HFFc6 (cell line): Measurements from ENCODE around the gene PPARG. TPM values are rescaled to one million over a fixed set of nuclear protein-coding genes. Genes with fewer than 3 reads are reported as not detected.
"Not testable (repeated sequence)": the region's sequence is repeated elsewhere in the genome, so short reads cannot be mapped to it uniquely, and the experiment has no call there.

Experiments used
- DNase-seq: peaks from one replicate; pipeline ENCODE4 v3.0.0-alpha.2; 2018
- H3K27ac Mint-ChIP-seq: 2 replicates; pipeline ENCODE4 v1.8.0; 2020; ENCODE audit warnings: mild to moderate bottlenecking, mixed read lengths
- H3K27me3 Mint-ChIP-seq: 2 replicates; pipeline ENCODE4 v1.8.0; 2021; ENCODE audit warnings: mild to moderate bottlenecking, moderate library complexity, mixed read lengths; ENCODE audit not compliant: insufficient read depth
- H3K36me3 Mint-ChIP-seq: 2 replicates; pipeline ENCODE4 v1.8.0; 2021; ENCODE audit warnings: low read depth, mixed read lengths
- H3K4me1 Mint-ChIP-seq: 2 replicates; pipeline ENCODE4 v1.8.0; 2020; ENCODE audit warnings: low read depth, mixed read lengths
- H3K4me3 Mint-ChIP-seq: 2 replicates; pipeline ENCODE4 v1.8.0; 2020; ENCODE audit warnings: mild to moderate bottlenecking, moderate library complexity, mixed read lengths
- H3K9me3 Mint-ChIP-seq: 2 replicates; pipeline ENCODE4 v1.8.0; 2020; ENCODE audit warnings: mild to moderate bottlenecking, mixed read lengths
- total RNA-seq, 6 experiments: library from RNA; stranded (reverse); fragmentation: NEBNext Ultra II Directional; extraction: Animal tissue kit (Norgen Biotek cat#: 25700); gene quantifications; 2 replicates in 1 of 6; 3 replicates in 5 of 6; pipeline ENCODE4 v1.2.3, GENCODE V29; 2021
- TF ChIP-seq, protein P1 (sequence below): fragments of 200-600 bp; sonication (generic); IDR thresholded peaks from 2 replicates; pipeline ENCODE4 v1.5.0; 2021; ENCODE audit warnings: antibody characterized with exemption, mild to moderate bottlenecking

The PPARG gene
- total RNA-seq, 6 experiments from 2014 or later, result 3.7 to 4.8 (median 4.0) TPM

DNA sequence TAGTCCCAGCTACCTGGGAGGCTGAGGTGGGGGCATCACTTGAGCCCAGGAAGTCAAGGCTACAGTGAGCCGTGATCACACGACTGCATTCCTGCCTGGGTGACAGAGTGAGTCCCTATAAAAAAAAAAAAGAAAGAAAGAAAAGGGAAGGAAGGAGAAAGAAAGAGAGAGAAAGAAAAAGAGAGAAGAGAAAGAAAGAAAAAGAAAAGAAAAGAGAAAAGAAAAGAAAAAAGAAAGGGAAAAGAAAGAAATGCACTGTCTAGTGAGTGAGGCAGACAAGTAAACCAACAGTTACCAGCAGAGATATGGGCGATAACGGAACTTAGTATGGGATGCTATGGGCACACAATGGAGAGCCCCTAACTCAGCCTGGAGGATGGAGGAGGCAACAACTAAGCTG is 158.2 kb downstream of the PPARG start:
- H3K4me3 Mint-ChIP-seq, result no peak overlapping the region
- H3K36me3 Mint-ChIP-seq, result no peaks in the 10 kb centered on the region
- DNase-seq, result no peak
- H3K27ac Mint-ChIP-seq, result no peak overlapping the region
- no peaks in the 10 kb centered on the region for H3K9me3 Mint-ChIP-seq
- H3K27me3 Mint-ChIP-seq, result peaks cover 18% of the 10 kb centered on the region
- H3K4me1 Mint-ChIP-seq, result peaks cover 10% of the 10 kb centered on the region
- TF ChIP-seq, protein P1, sequence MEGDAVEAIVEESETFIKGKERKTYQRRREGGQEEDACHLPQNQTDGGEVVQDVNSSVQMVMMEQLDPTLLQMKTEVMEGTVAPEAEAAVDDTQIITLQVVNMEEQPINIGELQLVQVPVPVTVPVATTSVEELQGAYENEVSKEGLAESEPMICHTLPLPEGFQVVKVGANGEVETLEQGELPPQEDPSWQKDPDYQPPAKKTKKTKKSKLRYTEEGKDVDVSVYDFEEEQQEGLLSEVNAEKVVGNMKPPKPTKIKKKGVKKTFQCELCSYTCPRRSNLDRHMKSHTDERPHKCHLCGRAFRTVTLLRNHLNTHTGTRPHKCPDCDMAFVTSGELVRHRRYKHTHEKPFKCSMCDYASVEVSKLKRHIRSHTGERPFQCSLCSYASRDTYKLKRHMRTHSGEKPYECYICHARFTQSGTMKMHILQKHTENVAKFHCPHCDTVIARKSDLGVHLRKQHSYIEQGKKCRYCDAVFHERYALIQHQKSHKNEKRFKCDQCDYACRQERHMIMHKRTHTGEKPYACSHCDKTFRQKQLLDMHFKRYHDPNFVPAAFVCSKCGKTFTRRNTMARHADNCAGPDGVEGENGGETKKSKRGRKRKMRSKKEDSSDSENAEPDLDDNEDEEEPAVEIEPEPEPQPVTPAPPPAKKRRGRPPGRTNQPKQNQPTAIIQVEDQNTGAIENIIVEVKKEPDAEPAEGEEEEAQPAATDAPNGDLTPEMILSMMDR, result no peak

DNA sequence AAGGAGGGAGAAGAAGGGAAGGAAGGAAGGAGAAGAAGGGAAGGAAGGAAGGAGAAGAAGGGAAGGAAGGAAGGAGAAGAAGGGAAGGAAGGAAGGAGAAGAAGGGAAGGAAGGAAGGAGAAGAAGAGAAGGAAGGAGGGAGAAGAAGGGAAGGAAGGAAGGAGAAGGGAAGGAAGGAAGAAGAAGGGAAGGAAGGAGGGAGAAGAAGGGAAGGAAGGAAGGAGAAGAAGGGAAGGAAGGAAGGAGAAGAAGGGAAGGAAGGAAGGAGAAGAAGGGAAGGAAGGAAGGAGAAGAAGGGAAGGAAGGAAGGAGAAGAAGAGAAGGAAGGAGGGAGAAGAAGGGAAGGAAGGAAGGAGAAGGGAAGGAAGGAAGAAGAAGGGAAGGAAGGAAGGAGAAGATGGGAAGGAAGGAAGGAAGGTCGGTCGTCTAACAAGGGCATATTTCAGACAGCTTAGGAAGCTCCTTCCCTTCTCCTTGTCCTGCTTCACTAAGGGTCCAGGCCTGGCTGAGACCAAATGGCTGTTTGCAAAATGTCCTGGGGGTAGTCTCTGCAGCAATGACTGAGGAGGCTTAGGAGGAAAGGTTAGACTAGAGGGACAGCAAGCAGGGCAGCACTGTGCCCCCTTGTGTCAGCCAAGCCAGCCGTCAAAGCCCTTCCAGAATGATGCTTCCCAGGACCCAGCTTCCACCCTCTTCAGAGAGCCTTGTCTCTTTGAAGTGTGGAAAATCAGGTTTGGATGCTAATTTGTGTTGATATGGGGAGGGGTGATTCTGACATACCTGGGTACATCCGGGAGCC is 159.7 kb downstream of the PPARG start:
- not testable (repeated sequence) for H3K36me3 Mint-ChIP-seq, H3K4me3 Mint-ChIP-seq, DNase-seq, H3K9me3 Mint-ChIP-seq, H3K27ac Mint-ChIP-seq
- Mint-ChIP-seq H3K27me3 (peaks cover 12% of the 10 kb centered on the region), H3K4me1 (peaks cover 12% of the 10 kb centered on the region)
- TF ChIP-seq, protein P1, result peak; percentile 10; the same call in 1 of the 2 replicates

DNA sequence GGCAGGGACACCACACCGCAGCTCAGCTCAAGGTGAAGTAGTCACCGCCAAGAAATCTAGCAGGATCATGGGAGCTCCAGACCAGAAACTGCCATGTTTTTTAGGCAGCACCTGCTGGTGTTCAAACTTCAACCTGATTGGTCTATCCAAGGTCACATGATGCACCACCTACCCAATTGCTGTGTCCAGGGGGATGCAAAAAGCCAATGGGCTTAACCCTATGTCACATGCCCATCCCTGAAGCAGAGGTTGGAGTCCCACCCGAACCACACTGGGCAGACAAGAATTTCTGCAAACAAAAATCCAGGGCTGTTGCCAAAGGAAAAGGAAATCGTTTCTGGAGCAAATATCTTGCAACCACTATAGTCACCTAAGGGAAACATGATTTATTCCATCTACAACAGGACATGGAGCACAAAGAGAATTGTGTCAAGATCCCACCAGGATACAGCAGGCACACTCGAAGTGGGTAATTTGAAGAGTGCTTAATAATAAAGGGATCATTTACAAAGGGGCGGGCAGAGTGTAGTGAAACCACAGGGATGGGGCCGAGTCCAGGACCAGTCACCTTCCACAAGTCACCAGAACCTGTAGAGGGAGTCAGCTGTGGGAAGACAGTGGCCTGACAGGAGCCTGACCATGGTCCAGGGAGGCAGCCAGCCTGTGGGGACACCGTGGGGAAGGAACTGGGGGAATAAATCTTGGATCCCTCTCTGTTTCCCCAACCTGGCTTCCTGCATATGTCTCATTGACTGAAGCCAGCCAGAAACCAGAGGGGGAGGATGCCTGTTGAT is 161.2 kb downstream of the PPARG start:
- peaks cover 20% of the 10 kb centered on the region for H3K4me1 Mint-ChIP-seq
- H3K4me3 Mint-ChIP-seq, result no peak overlapping the region
- no peaks in the 10 kb centered on the region for H3K36me3 Mint-ChIP-seq
- H3K9me3 Mint-ChIP-seq, result no peaks in the 10 kb centered on the region
- H3K27ac Mint-ChIP-seq, result no peak overlapping the region
- peaks cover 7% of the 10 kb centered on the region for H3K27me3 Mint-ChIP-seq
- TF ChIP-seq, protein P1, result no peak
- no peak for DNase-seq

DNA sequence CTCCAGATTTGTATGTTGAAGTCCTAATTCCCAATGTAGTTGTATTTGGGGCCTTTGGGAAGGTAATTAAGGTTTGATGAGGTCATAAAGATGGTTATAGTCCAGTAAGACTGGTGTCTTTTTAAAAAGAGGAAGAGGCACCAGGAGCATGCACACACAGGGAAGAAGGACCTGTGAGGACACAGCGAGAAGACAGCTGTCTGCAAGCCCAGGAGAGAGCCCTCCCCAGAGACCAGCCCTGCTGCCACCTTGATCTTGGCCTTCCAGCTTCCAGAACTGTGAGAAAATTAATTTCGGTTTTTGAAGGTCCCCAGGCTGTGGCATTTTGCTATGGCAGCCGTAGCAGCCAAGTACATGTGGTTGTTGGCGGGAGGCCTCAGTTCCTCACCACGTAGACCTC is 162.6 kb downstream of the PPARG start:
- no peak overlapping the region for H3K4me3 Mint-ChIP-seq
- H3K4me1 Mint-ChIP-seq, result peaks cover 23% of the 10 kb centered on the region
- H3K27me3 Mint-ChIP-seq, result peaks cover 7% of the 10 kb centered on the region
- DNase-seq, result no peak
- TF ChIP-seq, protein P1, result no peak
- H3K9me3 Mint-ChIP-seq, result no peaks in the 10 kb centered on the region
- no peak overlapping the region for H3K27ac Mint-ChIP-seq
- H3K36me3 Mint-ChIP-seq, result no peaks in the 10 kb centered on the region

DNA sequence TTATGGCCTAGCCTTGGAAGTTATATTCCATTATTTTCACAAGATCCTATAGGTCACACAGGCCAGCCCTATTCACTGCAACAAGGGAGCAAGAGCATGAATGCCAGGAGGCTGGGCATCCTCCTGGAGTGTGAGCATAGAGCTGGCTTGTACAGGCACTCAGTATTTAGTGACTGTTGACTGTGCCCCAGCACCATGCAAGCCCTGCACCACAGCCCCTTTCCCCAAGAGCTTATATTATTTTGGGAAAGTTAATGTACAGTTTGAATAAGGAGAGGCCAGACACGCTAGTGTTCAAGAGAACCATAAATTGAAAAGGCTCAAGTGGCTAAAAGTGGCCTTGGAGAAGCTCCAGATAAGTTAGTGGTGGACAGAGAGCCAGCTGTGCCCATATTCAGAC is 163.1 kb downstream of the PPARG start:
- Mint-ChIP-seq H3K27me3 (peaks cover 6% of the 10 kb centered on the region), H3K27ac (no peak overlapping the region), H3K4me3 (no peak overlapping the region), H3K9me3 (no peaks in the 10 kb centered on the region), H3K4me1 (peaks cover 23% of the 10 kb centered on the region), H3K36me3 (no peaks in the 10 kb centered on the region)
- no peak for DNase-seq
- TF ChIP-seq, protein P1, result no peak
